GM21723 (cell line): ENCODE measurements around the gene RRBP1.

Source experiments
- ATAC-seq: cut with Tn5 transposase; IDR thresholded peaks from one replicate; pipeline ENCODE4 v1.9.1; 2021; ENCODE audit warnings: mild to moderate bottlenecking, moderate library complexity; ENCODE audit not compliant: unreplicated experiment

Gene RRBP1

GRCh38 chr20:17683218-17684076, 1.4 kb upstream of the RRBP1 start:
- no peak for ATAC-seq

- no peak for ATAC-seq
Measured at GRCh38 chr20:17682889-17683198, 802 bp upstream of the RRBP1 start.

GRCh38 chr20:17681726-17682102, 328 bp downstream of the RRBP1 start:
- peak; percentile 15 for ATAC-seq

GRCh38 chr20:17680836-17681725, 961 bp downstream of the RRBP1 start:
- peak; percentile 50 for ATAC-seq

GRCh38 chr20:17679941-17680835, 1.9 kb downstream of the RRBP1 start:
- no peak for ATAC-seq

- ATAC-seq = no peak
Measured at GRCh38 chr20:17678886-17679285, 3.2 kb downstream of the RRBP1 start.

- no peak for ATAC-seq
Measured at GRCh38 chr20:17678295-17678694, 3.7 kb downstream of the RRBP1 start.

- ATAC-seq = no peak
Measured at GRCh38 chr20:17676942-17677341, 5.1 kb downstream of the RRBP1 start.

GRCh38 chr20:17676378-17676759, 5.7 kb downstream of the RRBP1 start:
- ATAC-seq = no peak

GRCh38 chr20:17675519-17676377, 6.3 kb downstream of the RRBP1 start:
- no peak for ATAC-seq

- ATAC-seq = no peak
Measured at GRCh38 chr20:17674722-17675518, 7.1 kb downstream of the RRBP1 start.

- ATAC-seq = no peak
Measured at GRCh38 chr20:17673084-17673483, 9.0 kb downstream of the RRBP1 start.

GRCh38 chr20:17671565-17671964, 10.5 kb downstream of the RRBP1 start:
- ATAC-seq = no peak

GRCh38 chr20:17671011-17671410, 11.0 kb downstream of the RRBP1 start:
- no peak for ATAC-seq

GRCh38 chr20:17669306-17669931, 12.6 kb downstream of the RRBP1 start:
- no peak for ATAC-seq

- ATAC-seq = no peak
Measured at GRCh38 chr20:17668432-17668831, 13.6 kb downstream of the RRBP1 start.

GRCh38 chr20:17667445-17667844, 14.6 kb downstream of the RRBP1 start:
- no peak for ATAC-seq

- no peak for ATAC-seq
Measured at GRCh38 chr20:17666481-17666880, 15.6 kb downstream of the RRBP1 start.

GRCh38 chr20:17665756-17666155, 16.3 kb downstream of the RRBP1 start:
- no peak for ATAC-seq
